NOMO-1 treated with DMSO at 0.1 percent for 48 hours (cell line): Measurements from ENCODE around the gene LNX1.

Experiments used
- DNase-seq: peaks from one replicate; lab custom pipeline; 2025; ENCODE audit not compliant: unreplicated experiment; lab: John Stamatoyannopoulos, UW

LNX1 gene

DNA sequence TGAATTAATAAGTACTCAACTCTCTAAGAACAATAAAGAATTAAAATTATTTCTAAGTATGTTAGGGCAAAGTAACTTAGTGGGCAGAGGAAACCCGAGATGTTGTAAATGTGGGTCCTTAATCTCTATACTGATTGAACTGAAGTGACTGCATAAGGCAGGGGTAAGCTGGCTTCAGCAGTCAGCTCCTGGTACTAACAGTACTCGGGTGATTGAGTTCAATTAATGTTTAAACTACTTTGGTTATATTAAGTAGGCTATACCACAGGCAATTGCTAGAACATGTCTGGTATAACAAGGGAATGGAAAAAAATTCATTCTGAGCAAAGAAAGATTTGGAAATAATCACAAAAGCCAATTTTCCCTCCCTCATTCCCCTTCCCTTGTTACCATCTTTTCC, 90.7 kb downstream of the LNX1 start:
- DNase-seq = no peak

GRCh38 chr4:53499791-53500190, 91.5 kb downstream of the LNX1 start:
- DNase-seq = no peak

GRCh38 chr4:53498706-53499105, 92.6 kb downstream of the LNX1 start:
- DNase-seq = no peak

DNA sequence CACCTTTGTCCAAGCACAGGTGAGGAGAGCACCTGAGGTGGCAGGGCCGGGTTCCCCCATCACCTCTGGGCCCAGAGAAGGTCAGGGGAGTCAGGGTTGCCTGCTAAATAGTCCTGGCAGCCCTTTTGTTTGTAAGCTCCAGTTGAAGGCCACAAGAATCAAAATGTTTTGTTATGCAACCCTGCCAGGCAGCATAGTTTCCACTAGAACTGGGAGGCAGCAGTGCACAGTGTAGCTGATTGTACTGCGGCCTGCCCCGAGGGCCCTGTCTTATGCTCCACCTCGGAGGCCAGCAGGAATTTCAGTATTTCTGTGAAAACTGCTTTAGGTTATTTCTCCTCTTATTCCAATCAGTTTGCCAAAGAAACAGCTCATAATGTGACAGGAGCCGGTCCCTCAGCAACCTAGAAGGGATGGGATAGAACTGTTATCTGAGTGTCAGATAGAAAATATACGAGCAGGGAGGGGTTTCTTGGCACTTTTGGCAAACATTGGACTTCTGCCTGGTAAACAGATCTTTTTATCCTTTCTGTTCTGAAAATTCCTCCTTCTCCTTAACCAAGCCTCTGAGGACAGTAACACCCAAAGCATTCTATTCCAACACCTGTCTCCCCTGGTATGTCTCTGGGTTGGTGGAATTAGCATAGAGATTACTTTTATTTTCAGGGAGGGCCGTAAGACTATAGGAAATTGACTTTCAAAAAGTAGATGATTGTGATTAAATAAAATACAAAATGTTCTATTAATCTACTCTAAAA, 93.6 kb downstream of the LNX1 start:
- DNase-seq = no peak

- DNase-seq = no peak
These were observed 96.4 kb downstream of the LNX1 start for GRCh38 chr4:53494851-53495250.

- peak; percentile 47 for DNase-seq
These were observed 100.2 kb downstream of the LNX1 start for GRCh38 chr4:53490965-53491622.

DNA sequence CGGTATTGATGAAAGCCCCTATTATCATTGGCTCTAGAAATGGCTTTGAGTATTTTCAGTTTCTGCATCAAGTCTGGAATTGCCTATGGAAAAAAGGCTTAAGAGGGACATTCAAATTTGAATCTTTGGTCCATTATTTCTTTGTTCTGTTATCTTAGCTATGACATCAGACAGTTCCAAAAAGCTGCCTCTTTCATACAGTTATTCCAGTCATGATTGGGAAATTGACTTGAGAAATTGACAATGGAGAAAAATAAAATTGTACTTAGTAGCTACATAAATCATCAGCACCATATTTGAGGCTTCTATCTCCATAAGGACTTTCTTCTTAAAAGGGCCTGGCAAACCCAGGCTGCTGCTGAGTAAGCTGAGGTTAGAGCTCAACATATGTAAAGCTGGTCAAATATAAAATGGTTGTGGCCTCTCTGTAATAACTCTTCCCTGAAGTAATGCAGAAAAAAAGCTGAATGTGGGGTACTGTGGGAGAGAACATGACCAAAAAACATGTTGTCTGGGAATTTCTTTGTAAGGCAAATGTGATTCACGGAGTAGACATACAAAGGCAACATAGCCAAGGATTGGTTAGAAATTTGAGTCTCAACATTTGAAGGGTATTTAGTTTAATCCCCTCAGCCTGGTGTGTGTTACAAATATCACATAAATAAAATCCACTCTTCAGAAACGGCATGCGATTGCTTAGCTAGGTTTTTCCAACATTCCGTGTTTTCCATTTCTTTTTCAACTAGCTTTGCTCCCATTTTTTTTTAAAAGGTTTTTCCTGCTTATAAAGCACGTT, 100.9 kb downstream of the LNX1 start:
- no peak for DNase-seq

GRCh38 chr4:53489279-53489889, 101.9 kb downstream of the LNX1 start:
- DNase-seq = no peak

DNA sequence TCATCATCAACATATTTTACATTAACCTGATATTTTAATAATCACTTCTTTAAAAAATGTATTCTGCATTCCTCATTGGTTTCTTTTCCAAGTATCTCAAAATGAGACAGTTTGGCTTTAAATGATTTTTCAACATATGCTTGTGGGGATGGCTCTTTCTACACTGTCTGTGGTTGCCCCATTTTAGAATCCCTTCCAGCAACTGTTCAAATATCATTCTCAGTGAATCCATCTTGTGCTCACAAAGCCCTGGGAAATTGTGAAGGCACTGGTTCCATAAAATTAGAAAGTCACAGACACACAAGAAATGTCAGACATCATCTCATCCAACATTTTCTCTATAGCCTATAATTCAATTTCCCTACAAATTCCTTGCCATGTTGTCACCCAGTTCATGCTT, 103.5 kb downstream of the LNX1 start:
- no peak for DNase-seq

DNA sequence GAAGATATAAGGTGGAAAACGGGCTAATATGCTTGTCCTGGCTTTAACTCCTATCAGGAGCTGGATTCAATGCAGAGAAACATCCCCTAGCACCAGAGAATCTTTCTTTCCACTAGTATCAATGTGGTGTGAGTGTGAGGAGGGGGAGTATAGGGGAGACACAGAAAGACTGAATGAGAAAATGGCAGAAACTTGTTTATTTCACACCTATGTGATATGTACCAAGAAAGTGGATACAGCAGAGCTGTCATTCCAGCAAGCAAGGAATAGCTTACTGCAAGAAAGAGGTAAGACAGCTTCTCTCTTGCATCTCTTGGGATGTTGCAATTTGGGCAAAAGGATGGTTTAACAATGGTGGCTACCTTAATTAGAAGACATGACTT, 105.6 kb downstream of the LNX1 start:
- DNase-seq = no peak

GRCh38 chr4:53484911-53485657, 106.2 kb downstream of the LNX1 start:
- DNase-seq = no peak

DNA sequence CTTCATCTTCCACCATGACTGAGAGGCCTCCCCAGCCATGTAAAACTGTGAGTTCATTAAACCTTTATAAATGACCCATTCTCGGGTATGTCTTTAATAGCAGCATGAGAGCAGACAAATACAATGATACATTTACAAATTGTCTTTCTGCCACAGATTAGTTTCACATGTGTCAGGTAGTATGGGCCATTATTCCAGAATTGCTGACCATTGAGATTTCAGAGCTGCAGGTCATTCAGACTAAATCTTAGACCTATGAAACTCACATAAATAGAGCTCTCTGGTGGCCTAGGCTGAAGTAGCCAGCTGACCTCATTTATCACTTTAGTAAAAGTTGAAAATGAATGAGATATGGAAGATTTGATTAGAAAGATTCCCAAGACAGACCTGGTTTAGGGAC, 108.0 kb downstream of the LNX1 start:
- no peak for DNase-seq

DNA sequence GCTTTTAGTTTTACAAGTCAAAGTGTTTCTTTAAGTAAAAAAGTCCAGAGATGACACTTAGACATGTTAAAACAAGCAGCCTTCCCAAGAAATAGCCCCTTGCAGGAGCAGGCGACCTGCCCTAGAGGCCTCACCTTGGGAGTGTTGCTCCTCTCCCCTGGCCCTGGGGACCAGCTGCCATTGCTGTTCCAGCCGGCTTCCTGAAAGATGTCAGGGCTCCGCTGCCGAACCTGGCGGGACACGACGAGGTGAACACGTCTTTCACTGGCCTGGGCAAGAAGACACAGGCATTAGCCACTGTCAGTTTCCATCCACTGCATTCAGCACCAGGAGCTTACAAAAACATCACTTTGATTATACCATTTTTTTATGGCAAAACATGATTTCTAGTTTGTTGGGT, 109.7 kb downstream of the LNX1 start:
- no peak for DNase-seq

DNA sequence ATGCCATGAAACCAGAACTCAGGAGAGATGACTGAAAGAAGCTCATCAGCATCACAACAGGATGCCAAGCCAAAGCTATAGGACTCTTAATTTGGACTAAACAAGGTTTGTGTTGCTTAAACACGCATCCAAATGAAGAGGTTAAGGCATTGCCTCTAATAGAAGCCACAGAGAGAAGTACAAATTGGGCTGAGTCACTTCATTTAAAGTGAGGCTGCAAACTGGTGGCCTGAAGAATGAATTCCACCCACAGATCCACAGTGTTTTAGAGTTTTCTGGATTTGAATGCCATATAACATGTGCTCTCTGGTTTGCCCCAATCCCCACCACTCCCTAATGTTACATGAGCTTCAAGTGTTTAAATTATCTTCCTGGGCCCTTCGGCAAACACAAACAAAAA, 110.4 kb downstream of the LNX1 start:
- no peak for DNase-seq

GRCh38 chr4:53479736-53480525, 111.4 kb downstream of the LNX1 start:
- DNase-seq = no peak

- DNase-seq = no peak
These were observed 112.4 kb downstream of the LNX1 start for GRCh38 chr4:53478671-53479456.

- DNase-seq = no peak
These were observed 113.7 kb downstream of the LNX1 start for GRCh38 chr4:53477636-53478035.

- no peak for DNase-seq
These were observed 114.2 kb downstream of the LNX1 start for GRCh38 chr4:53477038-53477565.
